Astrocyte (in vitro differentiated cells and primary cell): ENCODE data around the gene SMAD7.

Experiments
- CTCF ChIP-seq: IDR thresholded peaks from 2 replicates; pipeline ENCODE4 v1.5.1; 2011; ENCODE audit warnings: low read depth, mild to moderate bottlenecking, inconsistent platforms, low read length, moderate library complexity; ENCODE audit not compliant: insufficient read depth
- EZH2 ChIP-seq: IDR thresholded peaks from 2 replicates; pipeline ENCODE4 v1.6.1; 2012; ENCODE audit warnings: mild to moderate bottlenecking, low read length, inconsistent platforms; ENCODE audit not compliant: insufficient read depth

DNA sequence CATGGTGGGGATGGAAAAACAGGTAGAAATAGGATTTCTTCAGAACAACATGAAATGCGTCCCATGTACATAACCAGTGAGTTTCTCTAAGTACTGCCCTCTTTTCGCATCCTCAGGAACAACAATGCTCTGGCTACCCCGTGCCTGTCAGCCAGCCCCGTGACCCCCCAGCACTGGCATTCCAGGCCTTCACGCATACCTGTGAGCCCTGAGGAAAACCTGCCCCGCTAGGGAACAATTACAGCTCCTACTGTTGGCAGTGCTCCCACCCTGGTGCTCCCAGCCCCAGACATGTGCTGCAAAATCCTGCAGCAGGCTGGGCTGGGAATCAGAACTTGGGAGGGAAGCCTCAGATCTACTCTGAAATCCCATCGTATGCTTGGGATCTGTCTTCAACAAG lies 9.1 kb downstream of the SMAD7 start:
- TF ChIP-seq CTCF, result no peak
- TF ChIP-seq EZH2, result no peak
